Skeletal muscle tissue (tissue), 4 donors: ENCODE data around the gene PLEKHH1. TPM values are rescaled to one million over a fixed set of nuclear protein-coding genes. Genes with fewer than 3 reads are reported as not detected.
A peak's percentile ranks its signal among the peaks of the same experiment; 100 is the strongest.

Experiments
- H3K27ac ChIP-seq: one replicate; pipeline ENCODE4 v1.7.0; 2013; ENCODE audit warnings: mild to moderate bottlenecking, low read depth, low read length, inconsistent platforms
- H3K27me3 ChIP-seq, 3 donors: one replicate each; pipeline ENCODE4 v1.7.0; 2013; ENCODE audit warnings: low read length in 3 of 3; ENCODE audit not compliant: control insufficient read depth in 3 of 3, insufficient read depth in 3 of 3
- H3K36me3 ChIP-seq, 3 donors: one replicate each; pipeline ENCODE4 v1.7.0; 2013; ENCODE audit warnings: low read length in 3 of 3; ENCODE audit not compliant: control insufficient read depth in 3 of 3, insufficient read depth in 3 of 3
- H3K4me1 ChIP-seq, 3 donors: one replicate each; pipeline ENCODE4 v1.7.0; 2013; ENCODE audit warnings: low read length in 3 of 3, mild to moderate bottlenecking in 3 of 3; ENCODE audit not compliant: control insufficient read depth in 3 of 3, insufficient read depth in 3 of 3
- H3K4me3 ChIP-seq, 3 donors: one replicate each; pipeline ENCODE4 v1.7.0; 2013; ENCODE audit warnings: low read length in 3 of 3
- H3K9ac ChIP-seq, 3 donors: one replicate each; pipeline ENCODE4 v1.7.0; 2013; ENCODE audit warnings: low read length in 3 of 3, mild to moderate bottlenecking in 3 of 3, moderate library complexity in 2 of 3, low read depth in 1 of 3
- H3K9me3 ChIP-seq, 3 donors: one replicate each; pipeline ENCODE4 v1.7.0; 2013; ENCODE audit warnings: low read length in 3 of 3; ENCODE audit not compliant: control insufficient read depth in 3 of 3
- total RNA-seq: library from RNA; depleted of rRNA; stranded (reverse); fragments of >200 nt; gene quantifications from one replicate; pipeline ENCODE4 v1.2.3, GENCODE V29; 2014
- donor health status: Osteomylitis.

Gene PLEKHH1
- total RNA-seq, 1 donor from 2014 or later: 1.6 TPM

- peaks cover 5 to 11% (median 6%) of the 10 kb centered on the region in 3 donors for H3K27me3 ChIP-seq
- no peak overlapping the region for H3K27ac ChIP-seq
- H3K4me3 ChIP-seq: no peak overlapping the region
- H3K4me1 ChIP-seq: peaks cover 0 to 4% (median 0%) of the 10 kb centered on the region in 3 donors
- no peak overlapping the region for H3K9ac ChIP-seq
- no peaks in the 10 kb centered on the region for H3K9me3 ChIP-seq
- no peaks in the 10 kb centered on the region for H3K36me3 ChIP-seq
Measured at GRCh38 chr14:67526676-67527459, 6.2 kb upstream of the PLEKHH1 start.

DNA sequence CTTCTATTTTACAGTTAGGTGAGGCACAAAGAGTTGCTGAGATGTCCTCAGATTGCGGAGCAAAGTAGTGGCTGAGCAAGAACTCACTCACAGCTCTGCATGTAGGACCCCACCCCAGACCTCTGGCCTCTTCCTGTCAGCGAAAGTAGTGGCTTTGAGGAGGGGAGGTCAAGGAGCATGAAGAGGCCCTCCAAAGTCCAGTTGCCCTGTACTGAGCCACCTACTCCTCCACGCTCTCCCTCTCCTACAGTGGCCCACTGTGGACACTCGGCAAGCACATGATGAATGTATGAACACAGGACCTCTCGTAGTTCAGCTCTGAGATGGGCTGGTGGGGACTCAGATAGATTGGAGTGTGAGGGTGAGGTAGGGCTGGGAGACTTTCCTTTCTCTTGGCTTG, 5.3 kb upstream of the PLEKHH1 start:
- Histone ChIP-seq H3K27me3 (peaks cover 2 to 7% (median 5%) of the 10 kb centered on the region in 3 donors), H3K27ac (no peak overlapping the region), H3K9ac (no peak overlapping the region), H3K4me3 (no peak overlapping the region), H3K36me3 (no peaks in the 10 kb centered on the region), H3K4me1 (peaks cover 0 to 4% (median 3%) of the 10 kb centered on the region in 3 donors), H3K9me3 (no peaks in the 10 kb centered on the region)

DNA sequence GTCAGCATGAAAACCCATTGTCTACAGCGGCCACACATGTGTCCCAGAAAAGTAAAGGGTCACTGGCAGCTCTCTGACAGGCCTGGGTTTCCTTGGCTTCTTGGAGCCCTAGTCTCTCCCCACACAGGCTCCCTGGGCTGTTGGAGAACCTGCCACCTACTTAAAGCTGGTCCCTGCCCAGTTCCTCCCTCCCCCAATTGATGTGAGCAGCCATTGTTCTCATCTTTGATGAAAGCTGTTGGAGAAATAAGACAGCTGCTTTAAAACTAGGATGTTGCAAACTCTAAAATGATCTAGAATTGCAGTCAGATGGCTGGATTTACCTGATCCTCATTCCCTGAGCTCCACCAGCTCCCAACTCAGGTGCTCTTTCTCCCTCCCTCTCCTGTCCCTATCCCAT, 4.8 kb upstream of the PLEKHH1 start:
- H3K27me3 ChIP-seq: peaks cover 0 to 5% (median 3%) of the 10 kb centered on the region in 3 donors
- H3K4me3 ChIP-seq: no peak overlapping the region
- peaks cover 0 to 4% (median 3%) of the 10 kb centered on the region in 3 donors for H3K4me1 ChIP-seq
- no peaks in the 10 kb centered on the region for H3K9me3 ChIP-seq
- no peaks in the 10 kb centered on the region for H3K36me3 ChIP-seq
- H3K27ac ChIP-seq: no peak overlapping the region
- H3K9ac ChIP-seq: no peak overlapping the region

- Histone ChIP-seq H3K4me1 (peaks cover 0 to 10% (median 9%) of the 10 kb centered on the region in 3 donors), H3K9me3 (no peaks in the 10 kb centered on the region), H3K9ac (no peak overlapping the region), H3K36me3 (no peaks in the 10 kb centered on the region), H3K27ac (no peak overlapping the region), H3K27me3 (no peaks in the 10 kb centered on the region), H3K4me3 (no peak overlapping the region)
Measured at GRCh38 chr14:67529947-67530935, 2.8 kb upstream of the PLEKHH1 start.

GRCh38 chr14:67532606-67532997, 488 bp upstream of the PLEKHH1 start:
- no peak overlapping the region for H3K27ac ChIP-seq
- H3K9ac ChIP-seq: peak overlapping the region; percentile 59 to 79 (median 70)

DNA sequence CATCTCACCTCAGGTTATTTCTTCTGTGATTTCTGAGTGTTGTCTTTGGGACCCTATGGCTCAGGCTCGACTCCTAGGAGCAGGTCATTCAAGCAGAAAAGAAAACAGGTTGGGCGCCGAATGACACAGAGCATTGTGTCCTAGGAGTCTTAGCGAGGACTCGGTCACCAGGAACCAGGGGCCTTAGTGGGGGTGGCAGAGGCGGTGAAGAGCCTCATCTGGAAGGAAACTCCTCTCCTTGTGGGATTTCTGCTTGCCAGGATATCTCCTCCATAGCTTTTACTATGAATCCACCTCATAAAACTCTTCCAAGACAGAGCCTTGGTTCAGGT, 630 bp downstream of the PLEKHH1 start:
- H3K9ac ChIP-seq: peak overlapping the region in 1 of 3 donors; percentile 79
- H3K27ac ChIP-seq: no peak overlapping the region

More at GRCh38 chr14:67532606-67532997, 488 bp upstream of the PLEKHH1 start:
- Histone ChIP-seq H3K4me3 (peak overlapping the region; percentile 63 to 75 (median 69)), H3K4me1 (peaks cover 0 to 9% (median 6%) of the 10 kb centered on the region in 3 donors), H3K9me3 (no peaks in the 10 kb centered on the region), H3K27me3 (no peaks in the 10 kb centered on the region), H3K36me3 (no peaks in the 10 kb centered on the region)

DNA sequence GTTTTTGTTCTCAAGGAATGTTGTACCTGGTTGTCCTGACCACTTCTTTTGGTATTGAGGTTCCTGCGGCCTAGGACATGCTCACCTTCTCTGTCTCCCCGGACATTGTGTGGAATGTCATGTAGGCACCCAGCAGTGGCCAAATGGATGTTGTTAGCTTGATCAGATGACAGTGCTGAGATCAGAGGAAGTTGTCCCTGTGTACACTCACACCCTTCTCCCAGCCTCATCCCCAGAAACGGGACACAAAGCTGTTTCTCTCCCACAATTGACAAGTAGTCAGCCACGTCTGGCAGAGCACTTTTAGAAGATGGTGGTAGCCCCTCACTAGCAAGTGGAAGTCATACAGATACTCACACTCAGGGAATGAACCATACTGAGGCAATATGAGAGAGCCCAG, 3.0 kb downstream of the PLEKHH1 start:
- Histone ChIP-seq H3K36me3 (no peaks in the 10 kb centered on the region), H3K9ac (no peak overlapping the region), H3K4me1 (peaks cover 4 to 16% (median 10%) of the 10 kb centered on the region in 3 donors), H3K9me3 (no peaks in the 10 kb centered on the region), H3K4me3 (no peak overlapping the region), H3K27ac (no peak overlapping the region), H3K27me3 (no peaks in the 10 kb centered on the region)

More for the DNA sequence above, 630 bp downstream of the PLEKHH1 start:
- no peaks in the 10 kb centered on the region for H3K27me3 ChIP-seq
- no peaks in the 10 kb centered on the region for H3K36me3 ChIP-seq
- no peaks in the 10 kb centered on the region for H3K9me3 ChIP-seq
- peaks cover 4 to 16% (median 10%) of the 10 kb centered on the region in 3 donors for H3K4me1 ChIP-seq
- peak overlapping the region; percentile 43 to 75 (median 63) for H3K4me3 ChIP-seq

GRCh38 chr14:67537736-67538135, 4.6 kb downstream of the PLEKHH1 start:
- no peak overlapping the region for H3K4me3 ChIP-seq
- no peaks in the 10 kb centered on the region for H3K36me3 ChIP-seq
- H3K4me1 ChIP-seq: peaks cover 4 to 12% (median 10%) of the 10 kb centered on the region in 3 donors
- no peak overlapping the region for H3K9ac ChIP-seq
- H3K27ac ChIP-seq: no peak overlapping the region
- no peaks in the 10 kb centered on the region for H3K27me3 ChIP-seq
- no peaks in the 10 kb centered on the region for H3K9me3 ChIP-seq

DNA sequence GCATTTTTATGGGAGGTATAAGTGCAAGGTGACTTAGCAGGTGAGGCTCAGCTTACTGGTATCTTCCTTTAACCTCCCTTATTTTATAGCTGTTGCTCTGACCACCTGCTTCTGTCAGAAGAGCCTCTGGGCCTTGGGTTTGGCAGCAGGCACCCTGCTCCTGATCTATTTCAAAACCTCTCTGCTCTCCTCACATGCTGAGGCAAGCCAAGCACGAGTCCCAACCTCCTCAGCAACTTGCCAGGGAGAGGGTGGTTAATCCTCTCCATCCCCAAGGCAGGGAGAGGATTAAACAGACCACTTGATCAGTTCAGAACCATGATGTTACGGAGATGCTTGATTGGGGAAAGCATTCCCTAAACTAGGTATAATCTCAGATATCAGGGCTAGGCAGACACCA, 5.4 kb downstream of the PLEKHH1 start:
- Histone ChIP-seq H3K27ac (no peak overlapping the region), H3K36me3 (no peaks in the 10 kb centered on the region), H3K4me3 (no peak overlapping the region), H3K27me3 (no peaks in the 10 kb centered on the region), H3K9ac (no peak overlapping the region), H3K9me3 (no peaks in the 10 kb centered on the region), H3K4me1 (peaks cover 4 to 10% (median 8%) of the 10 kb centered on the region in 3 donors)
